Measurements from ENCODE around the gene GNAT2. TPM values are rescaled to one million over a fixed set of nuclear protein-coding genes. Genes with fewer than 3 reads are reported as not detected.

GNAT2 gene
- total and polyA plus RNA-seq, 10 of the 15 experiments (the other 5 are each of a cell fraction or from before 2014, with no cell fraction given), result 0.08 to 1.3 (median 0.41) TPM

GRCh38 chr1:109620841-109621286 lies 1.4 kb upstream of the GNAT2 start (continued):
- TF ChIP-seq ATF3 (IDR thresholded peaks at IDR 0.05; ENCODE audit: borderline replicate concordance, extremely low read depth, low read depth, low read length) (no peak), NRF1 (conservative IDR thresholded peaks at IDR 0.05; ENCODE audit: low read depth, low read length) (no peak), YY1 (IDR thresholded peaks at IDR 0.05; ENCODE audit: low read depth, low read length) (peak; percentile 50), ZSCAN29 (IDR thresholded peaks at IDR 0.05) (no peak), ATF7 (IDR thresholded peaks at IDR 0.05; ENCODE audit: low read depth) (peak; percentile 24; the same call in 1 of the 2 replicates), RFX5 (IDR thresholded peaks at IDR 0.05; ENCODE audit: low read depth, low read length) (no peak), PKNOX1 (IDR thresholded peaks at IDR 0.05) (peak; percentile 84), ZNF592 (IDR thresholded peaks at IDR 0.05) (no peak), HDAC6 (IDR thresholded peaks at IDR 0.05; ENCODE audit: unreplicated experiment) (no peak), SP1 (IDR thresholded peaks at IDR 0.05; ENCODE audit: low read depth, low read length) (peak; percentile 72), NR2C2 (IDR thresholded peaks at IDR 0.05; ENCODE audit: borderline replicate concordance, control insufficient read depth, insufficient read length, low read depth) (no peak), ZNF622 (IDR thresholded peaks at IDR 0.05) (no peak), BACH1 (IDR thresholded peaks at IDR 0.05; ENCODE audit: borderline replicate concordance) (0 out of 2 replicates have a peak, but pooled peaks have one; percentile 34), CTCF (IDR thresholded peaks at IDR 0.05 in 2 of 3, conservative IDR thresholded peaks at IDR 0.05 in 1 of 3; ENCODE audit: control insufficient read depth in 2 of 3, extremely low read depth in 1 of 3, insufficient read depth in 1 of 3, low read depth in 3 of 3, low read length in 3 of 3) (no peak), BHLHE40 (IDR thresholded peaks at IDR 0.05; ENCODE audit: borderline replicate concordance in 1 of 2, low read depth in 2 of 2, low read length in 1 of 2) (peak; percentile 29 to 42; a peak in 1 of 4 replicates), POU2F2 (IDR thresholded peaks at IDR 0.05; ENCODE audit: borderline replicate concordance, low read depth, low read length) (peak; percentile 15; the same call in 1 of the 3 replicates), SMARCA5 (IDR thresholded peaks at IDR 0.05) (no peak)

Data from GM12878 (cell line).